Right ventricle myocardium superior (tissue), 1 donor: ENCODE data around the gene GARS1. TPM values are rescaled to one million over a fixed set of nuclear protein-coding genes. Genes with fewer than 3 reads are reported as not detected.
"Not testable (repeated sequence)": the region's sequence is repeated elsewhere in the genome, so short reads cannot be mapped to it uniquely, and the experiment has no call there.

ENCODE experiments used
- ATAC-seq: fragments of 200-7000 bp; cut with Tn5 transposase; one replicate; pipeline ENCODE4 v1.9.1; 2020; ENCODE audit warnings: mild to moderate bottlenecking; ENCODE audit not compliant: poor library complexity
- DNase-seq: peaks from one replicate; pipeline ENCODE4 v3.0.0-alpha.2; 2020
- intact Hi-C: fragments of 100-400 bp; cut with DNase I; formaldehyde crosslinking; loops from one replicate; pipeline ENCODE4 v1.11.2; 2022
- total RNA-seq: library from RNA; stranded (reverse); fragmentation: NEBNext Ultra II Directional; extraction: Animal tissue kit (Norgen Biotek cat#: 25700); gene quantifications from one replicate; pipeline ENCODE4 v1.2.1, GENCODE V29; 2021
- donor health status: DM: no; HTN: yes; CAD: no; lungs with severe emphysema.

Gene GARS1
- total RNA-seq, 1 donor from 2014 or later = 32.2 TPM

- ATAC-seq = no peak
- intact Hi-C loops = no loop called here
Measured at GRCh38 chr7:30613366-30614325, 19.0 kb downstream of the GARS1 start.

GRCh38 chr7:30616318-30616717, 21.6 kb downstream of the GARS1 start:
- intact Hi-C loops = no loop called here
- DNase-seq (no peak), ATAC-seq (peak; percentile 25)

More at GRCh38 chr7:30613366-30614325, 19.0 kb downstream of the GARS1 start:
- DNase-seq = no peak

DNA sequence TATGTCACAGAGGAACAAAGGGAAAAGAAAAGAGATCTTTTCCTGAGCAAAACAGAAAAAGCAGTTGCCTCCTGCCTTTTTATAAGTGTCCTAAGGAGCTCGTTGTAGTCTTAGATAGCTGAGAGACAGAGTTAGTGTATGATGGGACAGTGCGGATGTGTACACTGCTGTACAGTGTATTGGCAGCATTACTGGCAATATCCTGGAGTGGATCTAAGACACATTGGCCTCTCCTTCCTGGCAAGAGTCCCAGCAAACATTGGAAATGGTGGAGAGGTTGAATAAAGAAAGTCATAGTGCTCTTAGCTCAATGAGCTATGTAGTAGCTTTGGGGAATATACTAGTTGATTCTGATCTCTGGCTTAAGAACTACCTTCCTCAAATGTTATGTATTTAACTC, 22.7 kb downstream of the GARS1 start:
- ATAC-seq = no peak
- intact Hi-C loops = no loop called here
- no peak for DNase-seq

- ATAC-seq (no peak), DNase-seq (no peak)
- intact Hi-C loops = no loop called here
Measured at GRCh38 chr7:30618080-30618676, 23.5 kb downstream of the GARS1 start.

DNA sequence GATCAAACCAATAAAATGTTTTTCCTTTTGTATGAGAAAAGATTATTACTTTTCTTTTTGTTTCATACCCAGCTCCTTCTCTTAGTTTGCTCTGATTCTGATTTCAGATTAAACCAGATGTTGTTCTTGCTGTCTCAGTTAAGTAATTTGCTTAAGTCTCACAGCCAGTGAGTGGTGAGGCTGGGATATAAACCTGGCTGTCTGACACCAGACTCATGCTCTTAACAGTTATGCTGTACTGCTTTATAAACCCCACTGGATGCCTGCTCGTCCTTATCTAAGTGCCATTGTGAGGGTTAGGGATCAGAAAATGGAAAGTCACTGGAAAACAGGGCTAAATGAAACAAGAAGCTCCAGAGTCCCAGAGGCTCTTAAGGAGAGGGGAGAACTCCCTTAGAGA, 24.3 kb downstream of the GARS1 start:
- intact Hi-C loops = no loop called here
- ATAC-seq = no peak

DNA sequence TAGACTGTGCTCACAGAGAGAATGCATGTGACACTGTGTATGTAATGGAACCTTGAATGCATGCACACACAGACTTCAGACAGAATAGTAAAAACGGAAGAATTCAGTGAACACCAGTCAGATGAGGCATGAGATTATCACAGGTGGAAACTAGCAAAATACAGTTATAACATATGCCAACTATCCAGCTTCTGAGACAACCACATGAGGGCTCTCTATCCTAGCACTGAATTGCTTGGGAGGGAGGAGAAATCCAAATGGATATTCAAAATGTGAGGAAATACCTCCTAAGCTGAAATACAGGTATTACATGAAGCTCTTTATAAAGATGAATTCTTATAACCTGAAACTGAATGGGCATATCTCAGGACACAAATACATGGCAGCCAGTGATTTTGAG, 30.6 kb downstream of the GARS1 start:
- intact Hi-C loops = loop anchor here (10.0 kb wide), 1 partner anchor 120 kb away; no protein-coding TSS in a partner anchor

More for the DNA sequence above, 24.3 kb downstream of the GARS1 start:
- no peak for DNase-seq

DNA sequence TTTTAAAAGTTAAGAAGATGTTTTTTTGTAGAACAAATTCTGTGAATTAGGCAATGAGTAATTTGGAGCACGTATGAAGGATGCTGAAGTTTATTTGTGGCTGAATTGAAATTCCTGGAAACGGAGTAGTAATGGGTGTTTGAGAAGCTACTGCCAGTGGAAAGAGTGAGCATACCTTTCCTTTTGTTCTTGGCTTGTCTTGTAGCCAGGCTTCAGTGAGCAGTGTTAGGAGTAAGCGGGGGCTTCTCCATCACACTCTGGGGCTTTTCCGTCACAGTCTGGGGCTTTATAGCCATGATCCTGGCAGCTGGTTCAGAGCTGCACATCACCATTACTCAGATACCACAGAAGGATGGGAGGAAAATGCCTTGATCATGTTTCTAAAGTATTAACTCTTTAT, 32.3 kb downstream of the GARS1 start:
- no peak for DNase-seq
- ATAC-seq = no peak
- intact Hi-C loops = loop anchor here (10.0 kb wide), 1 partner anchor 118 kb away; no protein-coding TSS in a partner anchor

More for the DNA sequence above, 30.6 kb downstream of the GARS1 start:
- ATAC-seq (no peak), DNase-seq (no peak)

DNA sequence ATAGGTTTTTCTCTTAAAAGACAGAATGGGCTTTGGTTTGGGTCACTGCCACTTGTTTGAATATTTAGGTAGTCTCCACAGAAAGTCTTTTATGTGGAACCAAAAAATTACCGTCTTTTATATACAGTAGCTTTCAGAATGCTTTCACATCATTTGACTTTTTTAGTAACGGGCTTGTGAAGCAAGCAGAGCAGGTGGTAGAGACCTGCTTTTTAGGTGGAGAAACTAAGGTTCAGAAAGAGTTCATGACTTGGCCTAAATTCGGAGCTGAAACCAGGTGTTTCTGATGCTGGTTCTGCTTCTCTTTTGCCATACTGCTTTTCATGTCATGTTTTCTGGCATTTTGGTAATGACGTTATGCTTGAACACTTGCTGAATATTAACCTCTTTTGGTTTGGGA, 36.3 kb downstream of the GARS1 start:
- ATAC-seq (no peak), DNase-seq (no peak)
- intact Hi-C loops = no loop called here

- intact Hi-C loops = no loop called here
- DNase-seq (no peak), ATAC-seq (no peak)
Measured at GRCh38 chr7:30633223-30633622, 38.5 kb downstream of the GARS1 start.

- intact Hi-C loops = no loop called here
- ATAC-seq (no peak), DNase-seq (no peak)
Measured at GRCh38 chr7:30634193-30634626, 39.5 kb downstream of the GARS1 start.

DNA sequence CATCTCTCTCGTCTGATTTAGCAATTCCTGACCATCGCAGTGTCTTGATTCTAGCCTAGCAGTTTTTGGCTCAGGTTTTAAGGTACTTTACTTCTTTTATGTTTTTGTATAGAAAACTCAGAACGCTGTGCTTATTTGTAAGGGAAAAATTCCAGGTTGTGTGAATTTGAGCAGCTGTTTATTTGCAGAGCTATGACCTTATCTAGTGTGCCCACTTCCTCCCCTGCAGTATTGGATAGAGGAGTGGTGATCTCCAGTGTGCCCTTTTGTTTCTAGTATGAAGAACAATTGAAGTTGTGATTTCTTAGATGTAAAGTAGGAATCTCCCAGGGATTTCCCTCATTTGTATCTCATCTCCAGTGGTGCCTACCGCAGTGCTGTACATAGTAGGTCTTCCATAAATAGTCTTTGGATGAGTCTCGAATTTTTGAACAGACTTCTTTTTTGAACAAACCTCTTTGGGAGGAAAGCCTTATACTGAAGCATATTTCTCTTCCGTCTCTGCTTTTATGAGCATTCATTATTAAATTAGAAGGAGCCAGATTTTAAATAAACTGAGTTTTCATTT, 40.0 kb downstream of the GARS1 start:
- DNase-seq (no peak), ATAC-seq (no peak)
- intact Hi-C loops = no loop called here

DNA sequence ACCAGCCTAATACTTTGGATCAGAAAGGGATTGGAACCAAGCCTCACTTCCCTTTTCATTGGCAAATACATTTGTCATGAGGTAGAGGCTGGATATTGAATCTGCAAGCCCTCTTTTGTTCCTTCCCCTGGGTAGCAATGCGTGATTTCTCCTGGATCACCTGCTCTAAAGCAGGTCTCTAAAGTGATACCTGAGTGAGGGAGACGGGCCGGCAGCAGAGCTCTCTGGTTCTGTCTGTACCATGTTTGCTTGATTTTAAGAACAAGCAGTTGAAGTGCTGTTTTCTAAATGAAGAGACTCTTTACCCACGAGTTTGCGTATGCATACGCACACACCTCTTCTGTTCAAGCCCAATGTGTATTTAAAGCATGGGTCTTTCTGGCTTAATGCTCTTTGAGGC, 41.1 kb downstream of the GARS1 start:
- ATAC-seq = no peak
- intact Hi-C loops = no loop called here
- DNase-seq = no peak

GRCh38 chr7:30642322-30642721, 47.6 kb downstream of the GARS1 start:
- intact Hi-C loops, DNase-seq, ATAC-seq: not testable (repeated sequence)

DNA sequence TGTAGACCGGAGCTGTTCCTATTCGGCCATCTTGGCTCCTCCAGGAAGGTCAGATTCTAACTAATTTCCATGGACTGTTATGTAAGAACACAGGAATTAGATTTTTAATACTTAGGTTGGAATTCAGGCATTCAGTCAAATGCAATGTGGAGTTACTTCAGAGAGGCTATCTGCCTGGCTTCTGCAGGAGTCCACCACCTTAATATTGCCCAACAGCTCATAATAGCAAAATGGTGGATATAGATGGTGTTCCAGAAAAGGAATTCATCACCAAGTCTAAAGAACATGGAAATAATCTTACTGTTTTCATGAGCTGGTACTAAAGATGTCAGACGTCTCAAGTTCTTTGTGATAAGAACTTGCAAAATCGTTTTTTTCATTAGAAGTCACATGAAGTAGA, 48.1 kb downstream of the GARS1 start:
- ATAC-seq = no peak
- intact Hi-C loops = no loop called here
- no peak for DNase-seq

GRCh38 chr7:30644286-30644955, 49.7 kb downstream of the GARS1 start:
- DNase-seq = no peak
- intact Hi-C loops = no loop called here
- no peak for ATAC-seq

- no peak for ATAC-seq
- DNase-seq = no peak
- intact Hi-C loops = no loop called here
Measured at GRCh38 chr7:30645661-30646060, 51.0 kb downstream of the GARS1 start.

DNA sequence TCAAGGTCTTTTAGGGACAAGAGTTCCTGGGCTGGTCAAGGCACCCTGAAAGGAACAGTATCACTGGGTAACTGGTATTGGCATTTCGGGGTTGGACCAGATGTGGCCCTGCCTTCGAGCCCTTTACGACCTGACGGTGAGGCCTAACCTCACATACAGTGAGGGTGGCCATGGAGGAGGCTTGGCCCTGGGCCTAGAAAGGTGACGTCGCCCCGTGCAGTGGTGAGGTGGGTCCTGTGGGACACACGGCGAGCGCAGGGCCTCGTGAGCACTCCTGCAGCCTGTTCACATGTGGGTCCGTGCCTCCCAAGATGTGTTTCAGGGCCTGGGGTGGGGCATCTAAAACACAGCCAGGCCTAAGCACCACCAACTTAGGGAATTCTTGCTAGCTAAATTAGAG, 51.5 kb downstream of the GARS1 start:
- no peak for ATAC-seq
- DNase-seq = no peak
- intact Hi-C loops = no loop called here

DNA sequence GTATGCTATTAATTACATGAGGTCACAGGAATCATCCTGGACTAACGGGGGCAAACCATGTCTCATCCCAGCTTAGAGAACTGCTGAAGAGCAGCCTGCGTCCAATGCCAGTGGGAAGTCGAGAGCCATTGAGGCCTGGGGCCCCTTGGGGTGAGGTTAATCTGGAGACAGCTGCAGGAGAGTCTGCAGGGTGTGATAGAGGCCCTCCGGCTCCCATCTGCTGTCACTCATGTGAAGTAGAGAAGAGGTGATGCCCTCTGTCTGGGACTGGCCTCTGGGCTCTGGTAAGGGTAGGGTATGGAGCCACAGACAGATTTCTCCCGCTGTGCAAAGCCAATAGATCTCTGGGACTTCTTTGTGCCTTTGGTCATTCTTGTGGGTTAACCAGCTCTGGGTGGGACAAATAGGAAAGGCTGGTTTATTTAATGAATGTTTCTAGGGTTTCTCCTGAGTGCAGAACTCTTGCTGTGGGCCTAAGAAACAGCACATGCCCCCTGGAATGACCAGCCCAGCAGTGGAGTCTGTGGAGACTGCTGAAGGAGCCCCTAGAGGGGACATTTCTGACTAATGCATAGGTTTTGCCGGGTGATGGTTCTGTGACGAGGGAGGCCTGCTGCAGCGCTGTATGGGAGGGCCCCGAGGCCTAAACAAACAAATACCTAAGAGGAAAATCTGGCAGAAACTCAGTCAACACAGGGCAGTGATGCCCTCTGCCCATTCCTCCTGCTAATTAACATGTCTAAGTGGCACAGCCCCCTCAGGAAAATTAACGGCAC, 53.1 kb downstream of the GARS1 start:
- no peak for ATAC-seq
- intact Hi-C loops = no loop called here

More for the DNA sequence above, 53.1 kb downstream of the GARS1 start:
- DNase-seq = no peak
